CD4-positive, alpha-beta T cell treated with Interleukin-6 for 4 hours (primary cell): ENCODE data around the gene EEFSEC.
A peak's percentile ranks its signal among the peaks of the same experiment; 100 is the strongest.

Experiments used
- DNase-seq: peaks from one replicate; pipeline ENCODE4 v3.0.0-alpha.2; 2020; ENCODE audit warnings: mixed read lengths

EEFSEC gene

GRCh38 chr3:128420289-128420688 is 267.0 kb downstream of the EEFSEC start:
- no peak for DNase-seq

- DNase-seq = no peak
Observed at GRCh38 chr3:128420720-128421438, 267.6 kb downstream of the EEFSEC start.

GRCh38 chr3:128421439-128421836 is 268.2 kb downstream of the EEFSEC start:
- no peak for DNase-seq

GRCh38 chr3:128421966-128422365 is 268.7 kb downstream of the EEFSEC start:
- no peak for DNase-seq

- DNase-seq = no peak
Observed at GRCh38 chr3:128422762-128423524, 269.7 kb downstream of the EEFSEC start.

- no peak for DNase-seq
Observed at GRCh38 chr3:128423525-128424147, 270.4 kb downstream of the EEFSEC start.

- no peak for DNase-seq
Observed at GRCh38 chr3:128424508-128425069, 271.3 kb downstream of the EEFSEC start.

- no peak for DNase-seq
Observed at GRCh38 chr3:128425142-128425845, 272.0 kb downstream of the EEFSEC start.

- no peak for DNase-seq
Observed at GRCh38 chr3:128425846-128426127, 272.5 kb downstream of the EEFSEC start.

- peak; percentile 58 for DNase-seq
Observed at GRCh38 chr3:128426128-128426921, 273.0 kb downstream of the EEFSEC start.

- no peak for DNase-seq
Observed at GRCh38 chr3:128427175-128427857, 274.0 kb downstream of the EEFSEC start.

GRCh38 chr3:128427872-128428822 is 274.9 kb downstream of the EEFSEC start:
- DNase-seq = no peak

GRCh38 chr3:128429275-128429674 is 276.0 kb downstream of the EEFSEC start:
- DNase-seq = no peak

GRCh38 chr3:128429751-128430150 is 276.5 kb downstream of the EEFSEC start:
- no peak for DNase-seq

GRCh38 chr3:128430301-128430700 is 277.0 kb downstream of the EEFSEC start:
- DNase-seq = no peak

GRCh38 chr3:128430731-128431130 is 277.4 kb downstream of the EEFSEC start:
- no peak for DNase-seq

- no peak for DNase-seq
Observed at GRCh38 chr3:128431803-128432300, 278.6 kb downstream of the EEFSEC start.

- no peak for DNase-seq
Observed at GRCh38 chr3:128432301-128432970, 279.2 kb downstream of the EEFSEC start.

GRCh38 chr3:128432971-128433836 is 279.9 kb downstream of the EEFSEC start:
- no peak for DNase-seq
